Measurements from ENCODE around the gene RBSN.

The RBSN gene

DNA sequence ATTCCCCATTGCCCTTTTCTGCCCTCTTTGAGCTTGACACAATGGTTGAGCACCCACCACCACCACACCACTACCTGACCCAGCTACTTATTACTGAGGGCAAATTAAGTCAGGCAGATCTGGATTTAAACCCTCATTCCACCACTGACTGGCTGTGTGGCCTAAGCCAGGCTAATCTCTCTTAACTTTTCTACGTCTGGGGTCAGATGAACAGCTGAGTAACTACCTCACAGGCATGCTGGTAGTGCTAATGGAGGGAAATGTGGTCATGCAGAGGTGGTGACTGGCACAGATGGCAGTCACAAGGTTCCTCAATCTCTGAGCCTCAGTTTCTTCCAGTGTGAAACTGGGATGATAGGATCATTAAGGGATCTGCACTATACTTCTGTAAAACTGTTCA lies 29.5 kb downstream of the RBSN start:
- in situ Hi-C loops (cut with HindIII; ENCODE audit: low pct_ligation_motif_present, low sequenced_read_pairs): no loop called here
- Histone ChIP-seq H3K4me3 (ENCODE audit: low read depth, low read length) (no peak overlapping the region), H3K27ac (no peak overlapping the region), H3K27me3 (replicated peaks) (no peaks in the 10 kb centered on the region), H3K36me3 (replicated peaks) (peaks cover 20% of the 10 kb centered on the region)
- TF ChIP-seq, protein P1, sequence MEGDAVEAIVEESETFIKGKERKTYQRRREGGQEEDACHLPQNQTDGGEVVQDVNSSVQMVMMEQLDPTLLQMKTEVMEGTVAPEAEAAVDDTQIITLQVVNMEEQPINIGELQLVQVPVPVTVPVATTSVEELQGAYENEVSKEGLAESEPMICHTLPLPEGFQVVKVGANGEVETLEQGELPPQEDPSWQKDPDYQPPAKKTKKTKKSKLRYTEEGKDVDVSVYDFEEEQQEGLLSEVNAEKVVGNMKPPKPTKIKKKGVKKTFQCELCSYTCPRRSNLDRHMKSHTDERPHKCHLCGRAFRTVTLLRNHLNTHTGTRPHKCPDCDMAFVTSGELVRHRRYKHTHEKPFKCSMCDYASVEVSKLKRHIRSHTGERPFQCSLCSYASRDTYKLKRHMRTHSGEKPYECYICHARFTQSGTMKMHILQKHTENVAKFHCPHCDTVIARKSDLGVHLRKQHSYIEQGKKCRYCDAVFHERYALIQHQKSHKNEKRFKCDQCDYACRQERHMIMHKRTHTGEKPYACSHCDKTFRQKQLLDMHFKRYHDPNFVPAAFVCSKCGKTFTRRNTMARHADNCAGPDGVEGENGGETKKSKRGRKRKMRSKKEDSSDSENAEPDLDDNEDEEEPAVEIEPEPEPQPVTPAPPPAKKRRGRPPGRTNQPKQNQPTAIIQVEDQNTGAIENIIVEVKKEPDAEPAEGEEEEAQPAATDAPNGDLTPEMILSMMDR (IDR thresholded peaks at IDR 0.05; ENCODE audit: low read depth, low read length, missing control alignments): no peak
- DNase-seq: no peak

DNA sequence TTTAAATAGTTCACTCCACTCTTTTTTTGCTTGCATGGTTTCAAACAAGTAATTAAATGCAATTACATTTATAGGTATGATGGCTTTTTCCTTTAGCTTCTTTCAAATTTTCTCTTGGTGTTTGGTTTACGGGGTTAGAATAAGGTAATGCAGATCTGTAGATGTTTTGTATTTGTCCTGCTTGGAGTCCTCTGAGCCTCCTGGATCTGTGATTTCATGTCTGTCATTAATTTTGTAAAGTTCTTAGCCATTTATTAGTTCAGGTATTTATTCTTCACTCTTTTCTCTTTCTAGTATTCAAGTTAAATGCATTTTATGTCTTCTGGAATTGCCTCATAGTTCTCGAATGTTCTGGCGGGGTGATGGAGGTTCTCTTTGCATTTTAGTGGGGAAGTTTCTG lies 32.5 kb downstream of the RBSN start:
- Histone ChIP-seq H3K27me3 (replicated peaks) (no peaks in the 10 kb centered on the region), H3K4me3 (ENCODE audit: low read depth, low read length) (no peak overlapping the region), H3K27ac (no peak overlapping the region), H3K36me3 (replicated peaks) (peaks cover 3% of the 10 kb centered on the region)
- TF ChIP-seq, protein P1 (IDR thresholded peaks at IDR 0.05; ENCODE audit: low read depth, low read length, missing control alignments): no peak
- no peak for DNase-seq
- in situ Hi-C loops (cut with HindIII; ENCODE audit: low pct_ligation_motif_present, low sequenced_read_pairs): no loop called here

DNA sequence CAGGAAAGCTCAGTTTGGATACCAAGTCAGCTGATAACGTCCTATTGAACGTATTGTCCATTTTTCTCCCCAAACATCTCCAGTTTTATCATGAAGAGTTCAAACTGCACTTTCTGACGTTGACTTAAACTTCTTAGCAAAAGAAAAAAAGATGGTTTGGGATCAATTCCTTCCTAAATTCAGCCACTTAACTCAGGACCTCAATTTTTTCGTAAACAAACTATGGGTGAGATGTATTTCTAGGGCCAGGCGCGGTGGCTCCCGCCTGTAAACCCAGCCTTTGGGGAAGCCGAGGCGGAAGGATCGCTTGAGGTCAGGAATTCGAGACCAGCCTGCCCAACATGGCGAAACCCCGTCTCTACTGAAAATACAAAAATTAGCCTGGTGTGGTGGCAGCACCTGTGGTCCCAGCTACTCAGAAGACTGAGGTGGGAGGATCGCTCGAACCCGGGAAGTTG lies 33.4 kb downstream of the RBSN start:
- no peak for DNase-seq
- no peaks in the 10 kb centered on the region for H3K36me3 ChIP-seq (replicated peaks)
- TF ChIP-seq, protein P1 (IDR thresholded peaks at IDR 0.05; ENCODE audit: low read depth, low read length, missing control alignments): no peak
- in situ Hi-C loops (cut with HindIII; ENCODE audit: low pct_ligation_motif_present, low sequenced_read_pairs): no loop called here
- peak overlapping the region; percentile 95 for H3K4me3 ChIP-seq (ENCODE audit: low read depth, low read length)
- no peaks in the 10 kb centered on the region for H3K27me3 ChIP-seq (replicated peaks)
- peak overlapping the region; percentile 10 for H3K27ac ChIP-seq

DNA sequence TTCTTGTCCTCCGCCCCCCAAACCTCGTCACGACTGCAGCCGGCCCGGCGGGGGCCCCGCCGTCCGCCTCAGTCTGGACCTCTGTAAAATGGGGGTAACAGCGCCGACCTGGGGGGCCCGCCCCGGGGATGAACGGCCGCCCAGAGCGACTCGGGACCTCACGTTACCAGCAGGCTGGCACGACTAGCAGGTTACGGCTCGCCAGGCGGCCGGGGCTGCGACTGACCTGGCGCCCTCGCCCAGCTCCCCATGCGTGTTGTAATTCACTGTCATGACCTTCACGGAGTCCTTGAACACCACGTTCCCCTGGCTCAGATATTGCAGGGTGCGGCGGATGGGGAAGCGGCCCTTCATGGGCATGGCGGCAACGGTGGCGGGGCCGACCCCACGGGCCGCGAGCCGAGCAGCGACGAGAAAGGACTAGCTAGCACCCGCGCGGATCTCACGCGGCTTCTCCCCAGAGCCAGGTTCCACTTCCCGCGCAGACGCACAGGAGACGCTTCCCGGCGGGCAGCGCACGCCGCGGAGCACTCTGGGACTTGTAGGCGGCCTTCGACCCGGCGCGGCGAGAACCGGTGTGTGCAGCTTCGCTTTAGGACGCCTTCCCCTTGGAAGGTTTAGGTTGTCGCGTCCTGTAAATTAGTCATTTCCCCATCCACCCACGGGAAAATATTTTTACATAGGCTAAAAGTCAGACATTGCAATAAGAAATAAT lies 34.0 kb downstream of the RBSN start, which contains the start of gene MRPS25:
TSS of gene MRPS25 (minus strand) at position 481 of the 715 bp plus-strand sequence. CDS start at position 360, 121 bp downstream.
- Histone ChIP-seq H3K27me3 (replicated peaks) (no peaks in the 10 kb centered on the region), H3K36me3 (replicated peaks) (no peaks in the 10 kb centered on the region), H3K27ac (peak within 1 kb of the TSS; percentile 73), H3K4me3 (ENCODE audit: low read depth, low read length) (peak within 1 kb of the TSS; percentile 95)
- in situ Hi-C loops (cut with HindIII; ENCODE audit: low pct_ligation_motif_present, low sequenced_read_pairs): no loop called here
- TF ChIP-seq, protein P1 (IDR thresholded peaks at IDR 0.05; ENCODE audit: low read depth, low read length, missing control alignments): no peak
- peak; percentile 93 for DNase-seq

DNA sequence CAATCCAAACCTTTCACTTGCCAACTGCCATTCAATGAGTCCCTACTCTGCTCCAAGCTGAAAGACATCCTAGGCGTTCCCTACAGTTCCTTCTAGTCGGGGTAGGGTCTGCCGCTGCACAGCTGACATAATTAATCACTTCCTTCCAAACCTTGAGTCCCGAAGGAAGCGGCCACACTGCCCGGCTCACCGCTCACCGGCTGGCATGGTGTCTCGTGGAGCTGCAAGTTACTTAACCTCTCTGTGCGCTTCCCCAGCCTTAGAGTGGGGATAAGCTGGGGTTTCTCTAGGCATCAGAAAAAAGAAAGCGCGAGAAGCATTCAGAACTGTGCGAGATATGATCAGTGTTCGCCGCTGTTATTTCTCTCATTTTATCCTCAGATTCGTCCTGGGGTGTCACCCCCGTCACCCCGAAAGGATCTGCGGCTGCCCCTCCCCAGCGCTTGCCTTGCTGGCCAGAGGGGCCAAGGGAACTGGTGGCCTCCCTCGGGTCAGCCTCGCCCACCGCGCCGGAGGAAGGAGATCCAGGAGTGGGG lies 34.6 kb downstream of the RBSN start:
- H3K27me3 ChIP-seq (replicated peaks): no peaks in the 10 kb centered on the region
- H3K36me3 ChIP-seq (replicated peaks): no peaks in the 10 kb centered on the region
- TF ChIP-seq, protein P1 (IDR thresholded peaks at IDR 0.05; ENCODE audit: low read depth, low read length, missing control alignments): no peak
- DNase-seq: no peak
- in situ Hi-C loops (cut with HindIII; ENCODE audit: low pct_ligation_motif_present, low sequenced_read_pairs): no loop called here
- peak overlapping the region; percentile 73 for H3K27ac ChIP-seq
- peak overlapping the region; percentile 95 for H3K4me3 ChIP-seq (ENCODE audit: low read depth, low read length)

Data from brain microvascular endothelial cell (primary cell).